ENCODE data around the gene ETV2. TPM values are rescaled to one million over a fixed set of nuclear protein-coding genes. Genes with fewer than 3 reads are reported as not detected.
"Not testable (repeated sequence)": the region's sequence is repeated elsewhere in the genome, so short reads cannot be mapped to it uniquely, and the experiment has no call there.

ETV2 gene
- total RNA-seq, 1 experiment from 2014 or later: 1.4 TPM

DNA sequence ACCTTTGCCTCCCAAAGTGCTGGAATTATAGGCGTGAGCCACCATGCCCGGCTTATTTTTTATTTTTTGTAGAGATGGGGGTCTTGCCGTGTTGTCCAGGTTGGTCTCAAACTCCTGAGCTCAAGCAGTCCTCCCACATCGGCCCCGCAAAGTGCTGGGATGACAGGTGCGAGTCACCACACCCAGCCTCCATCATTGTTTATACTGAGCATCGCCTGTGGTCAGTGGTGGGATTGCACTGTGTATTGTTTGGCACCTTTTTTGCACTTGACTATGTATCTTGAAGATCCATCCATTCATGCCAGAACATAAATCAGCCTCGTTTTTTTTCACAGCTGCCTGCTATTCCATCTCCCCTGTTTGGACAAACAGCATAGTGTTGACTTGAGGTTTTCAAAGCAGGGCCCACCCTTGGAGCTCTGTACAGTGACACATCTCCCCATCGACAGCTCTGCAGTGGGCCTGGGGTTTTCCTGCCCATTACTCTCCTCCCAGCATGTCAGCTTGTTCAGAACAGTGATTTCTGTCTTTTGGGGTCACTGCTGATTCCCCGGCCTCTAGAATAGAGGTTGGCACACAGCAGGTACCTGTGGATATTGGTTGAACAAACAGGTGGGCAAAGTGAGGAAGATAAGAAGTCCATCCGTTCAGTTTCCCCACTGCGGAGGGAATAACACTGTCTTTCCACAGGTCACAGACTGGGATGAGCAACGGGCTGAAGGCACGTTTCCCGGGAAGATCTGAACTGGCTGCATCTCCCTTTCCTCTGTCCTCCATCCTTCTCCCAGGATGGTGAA lies 16.6 kb downstream of the ETV2 start:
- peak; percentile 88 for DNase-seq (ENCODE audit: low spot score)

DNA sequence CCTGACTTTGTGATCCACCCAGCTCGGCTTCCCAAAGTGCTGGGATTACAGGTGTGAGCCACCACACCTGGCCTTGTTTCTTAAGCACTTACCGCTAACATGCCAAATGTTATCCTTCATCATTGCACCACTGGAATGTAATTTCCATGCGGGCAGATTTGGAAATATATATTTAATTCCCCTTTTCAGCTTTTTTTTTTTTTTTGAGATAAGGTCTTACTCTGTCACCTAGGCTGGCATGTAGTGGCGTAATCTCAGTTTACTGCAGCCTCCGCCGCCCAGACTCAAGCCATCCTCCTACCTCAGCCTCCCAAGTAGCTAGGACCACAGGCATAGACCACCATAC lies 20.4 kb downstream of the ETV2 start:
- no peak for DNase-seq (ENCODE audit: low spot score)

DNA sequence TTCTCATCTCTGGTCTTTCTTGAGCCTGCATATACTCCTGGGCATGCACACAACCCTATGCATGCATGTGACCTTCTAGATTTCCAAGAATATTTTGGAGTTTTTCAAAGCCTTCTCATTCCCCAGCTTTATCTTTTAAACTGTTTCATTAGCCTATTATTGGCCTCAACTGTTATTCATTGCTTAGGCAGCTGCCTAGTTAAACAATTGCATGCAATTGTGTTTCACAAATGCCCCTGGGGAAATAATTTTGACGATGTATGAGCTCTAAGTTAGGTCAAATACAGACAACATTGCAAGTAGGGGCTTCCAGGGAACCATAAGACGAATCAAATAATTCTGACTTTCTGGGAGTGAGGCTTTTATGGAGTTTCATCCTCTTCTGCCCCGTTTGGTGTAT lies 22.4 kb downstream of the ETV2 start:
- no peak for DNase-seq (ENCODE audit: low spot score)

DNA sequence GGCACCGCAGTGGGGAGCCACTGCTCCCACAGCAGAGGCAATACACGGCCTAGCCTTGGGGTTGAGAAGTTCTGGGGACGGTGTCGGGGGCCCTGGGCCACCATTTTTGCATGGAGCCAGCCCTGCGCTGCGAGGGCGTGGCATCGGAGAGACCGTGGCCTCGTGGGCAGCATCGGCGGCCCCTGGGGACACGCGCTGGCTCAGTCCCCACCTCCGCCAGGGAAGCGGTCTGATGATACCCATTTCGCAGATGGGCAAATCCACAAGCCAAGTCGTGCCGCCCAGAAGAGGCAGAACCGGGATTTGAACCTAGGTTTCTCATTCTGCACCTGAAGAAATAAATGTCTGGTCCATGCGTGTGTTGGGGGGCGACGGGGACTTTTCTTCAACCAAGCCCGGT lies 23.6 kb downstream of the ETV2 start:
- no peak for DNase-seq (ENCODE audit: low spot score)

DNA sequence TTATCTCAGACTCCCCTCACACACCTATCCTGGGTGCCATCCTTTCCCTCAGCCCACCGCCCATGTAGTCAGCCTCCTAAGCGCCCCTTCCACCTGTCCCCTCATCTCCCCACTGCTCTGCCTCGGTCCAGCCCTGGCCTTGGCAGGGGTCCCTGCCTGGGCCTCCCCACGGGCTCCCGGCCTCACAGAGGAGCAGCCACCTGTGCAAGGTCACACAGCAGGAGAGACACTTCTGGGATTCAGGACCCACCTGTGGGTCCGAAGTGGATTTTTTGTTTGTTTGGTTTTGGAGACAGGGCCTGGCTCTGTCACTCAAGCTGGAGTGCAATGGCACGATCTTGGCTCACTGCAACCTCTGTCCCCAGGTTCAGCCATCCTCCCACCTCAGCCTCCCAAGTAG lies 24.1 kb downstream of the ETV2 start:
- no peak for DNase-seq (ENCODE audit: low spot score)

DNA sequence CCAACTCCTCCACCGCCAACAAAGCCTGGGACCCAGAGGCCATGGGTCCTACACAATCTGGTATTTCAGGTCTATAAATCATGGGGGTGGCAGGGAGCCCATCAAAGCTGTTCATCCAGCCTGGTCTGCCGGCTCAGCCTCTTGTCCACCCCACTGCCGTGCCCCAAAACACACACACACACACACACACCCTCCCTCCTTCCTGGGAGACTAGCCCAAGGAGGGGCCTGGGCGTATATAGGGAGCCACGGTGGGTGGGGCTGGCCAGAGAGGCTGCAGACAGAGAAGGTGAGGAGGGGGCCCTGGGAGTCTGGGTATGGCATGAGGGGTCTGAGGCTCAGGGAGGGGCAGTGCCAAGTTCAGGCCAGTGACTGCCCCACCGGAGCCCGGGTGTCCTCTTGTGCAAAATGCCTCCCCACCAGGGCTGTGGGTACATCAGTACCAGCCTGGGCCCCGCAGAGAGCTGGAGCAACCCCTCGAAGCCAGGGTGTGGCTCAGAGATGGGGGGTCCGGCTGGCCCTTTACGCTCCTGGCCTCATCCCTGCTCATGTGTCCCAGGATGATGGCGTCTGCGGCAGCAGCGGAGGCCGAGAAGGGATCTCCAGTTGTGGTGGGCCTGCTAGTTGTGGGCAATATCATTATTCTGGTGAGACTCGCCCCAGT lies 24.8 kb downstream of the ETV2 start, which contains the start of gene UPK1A:
UPK1A (plus strand) TSS at position 267 of the 663 bp plus-strand sequence; CDS start at position 563, 296 bp downstream.
- no peak for DNase-seq (ENCODE audit: low spot score)

DNA sequence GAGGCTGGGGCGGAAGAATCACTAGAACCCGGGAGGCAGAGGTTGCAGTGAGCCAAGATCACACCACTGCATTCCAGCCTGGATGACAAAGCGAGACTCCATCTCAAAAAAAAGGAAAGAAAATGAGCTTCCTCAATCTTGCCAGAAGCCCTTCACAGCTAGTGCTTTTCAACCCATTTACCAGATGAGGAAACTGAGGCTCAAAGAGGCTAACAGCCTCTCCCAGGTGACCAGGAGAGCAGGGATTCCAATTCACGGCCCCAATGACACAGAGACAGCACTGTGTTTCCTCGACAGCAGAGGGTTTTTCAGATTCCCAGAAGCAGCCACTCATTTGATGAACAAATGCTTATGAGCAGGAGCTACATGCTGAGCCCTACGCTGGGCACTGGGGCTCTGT lies 28.0 kb downstream of the ETV2 start:
- no peak for DNase-seq (ENCODE audit: low spot score)

DNA sequence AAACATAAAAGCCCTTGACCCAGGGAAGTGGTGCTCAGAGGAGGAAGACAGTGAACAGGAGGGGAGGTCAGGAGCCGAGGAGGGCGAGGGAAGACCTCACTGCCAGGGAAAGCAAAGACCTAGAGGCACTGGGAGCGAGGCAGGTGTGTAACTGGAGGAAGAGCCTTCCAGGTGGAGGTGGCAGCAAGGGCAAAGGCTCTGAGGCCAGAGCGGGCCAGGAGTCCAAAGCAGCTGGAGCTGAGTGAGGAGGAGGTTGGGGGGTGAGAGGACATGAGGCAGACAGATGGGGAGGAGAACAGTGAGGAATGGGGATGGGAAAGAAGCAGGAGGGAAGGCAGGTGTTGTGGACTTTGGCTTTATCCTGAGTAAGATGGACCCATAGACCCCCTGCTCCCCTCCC lies 28.4 kb downstream of the ETV2 start:
- no peak for DNase-seq (ENCODE audit: low spot score)

DNA sequence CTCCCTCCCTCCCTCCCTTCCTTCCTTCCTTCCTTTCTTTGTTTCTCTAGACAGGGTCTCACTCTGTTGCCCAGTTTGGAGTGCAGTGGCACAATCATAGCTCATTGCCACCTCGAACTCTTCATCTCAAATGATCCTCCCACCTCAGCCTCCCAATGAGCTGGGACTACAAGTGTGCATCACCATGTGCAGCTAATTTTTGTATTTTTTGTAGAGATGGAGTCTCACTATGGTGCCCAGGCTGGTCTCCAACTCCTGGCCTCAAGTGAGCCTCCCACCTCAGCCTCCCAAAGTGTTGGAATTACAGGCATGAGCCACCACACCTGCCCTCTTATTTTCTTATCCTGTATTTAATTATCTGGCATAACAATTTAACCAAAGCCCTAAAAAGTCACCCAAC lies 29.1 kb downstream of the ETV2 start:
- DNase-seq (ENCODE audit: low spot score): no peak

DNA sequence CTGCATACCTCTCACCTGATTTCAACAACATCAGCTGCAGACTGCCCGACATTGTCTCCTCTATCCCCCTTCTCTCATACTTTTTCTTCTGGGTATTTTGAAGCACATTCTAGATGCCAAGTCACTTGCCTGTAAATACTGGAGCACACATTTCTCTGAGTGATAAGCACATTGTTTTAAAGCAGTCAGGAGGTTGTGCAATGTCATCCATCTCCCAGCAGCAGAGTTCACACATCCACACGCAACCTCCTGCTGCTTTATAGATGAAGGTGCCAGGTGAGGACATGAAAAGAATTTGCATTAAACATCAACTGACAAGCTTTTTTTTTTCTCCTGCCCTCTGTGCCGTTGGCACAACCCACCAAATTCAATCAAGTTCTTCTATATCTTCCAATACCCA lies 30.3 kb downstream of the ETV2 start:
- peak; percentile 11 for DNase-seq (ENCODE audit: low spot score)

DNA sequence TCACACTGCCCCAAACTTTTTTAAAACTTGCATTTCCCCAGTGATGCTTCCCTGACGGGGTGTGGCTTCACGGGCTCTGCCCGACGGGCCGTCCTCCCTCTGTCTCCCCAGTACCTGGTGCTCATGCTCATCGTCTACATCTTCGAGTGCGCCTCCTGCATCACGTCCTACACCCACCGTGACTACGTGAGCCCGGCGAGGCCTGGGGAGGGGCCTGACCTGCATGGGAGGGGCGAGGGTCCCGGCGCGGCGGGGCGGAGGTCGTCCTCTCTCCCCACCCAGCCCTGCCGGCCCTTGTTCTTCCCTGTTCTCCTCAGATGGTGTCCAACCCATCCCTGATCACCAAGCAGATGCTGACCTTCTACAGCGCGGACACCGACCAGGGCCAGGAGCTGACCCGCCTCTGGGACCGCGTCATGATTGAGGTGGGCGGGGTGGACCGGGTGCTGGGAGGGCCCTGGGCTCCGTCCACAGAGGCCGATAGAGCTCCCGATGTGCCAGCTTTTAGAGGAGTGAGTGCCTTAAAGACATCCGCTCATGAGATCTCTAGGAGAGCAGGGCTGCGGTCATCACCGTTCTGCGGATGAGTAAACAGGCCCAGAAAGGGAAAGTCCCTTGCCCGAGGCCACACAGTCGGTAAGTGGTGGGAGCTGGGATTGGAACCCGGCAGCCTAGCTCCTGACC lies 31.7 kb downstream of the ETV2 start:
- DNase-seq (ENCODE audit: low spot score): peak; percentile 73

DNA sequence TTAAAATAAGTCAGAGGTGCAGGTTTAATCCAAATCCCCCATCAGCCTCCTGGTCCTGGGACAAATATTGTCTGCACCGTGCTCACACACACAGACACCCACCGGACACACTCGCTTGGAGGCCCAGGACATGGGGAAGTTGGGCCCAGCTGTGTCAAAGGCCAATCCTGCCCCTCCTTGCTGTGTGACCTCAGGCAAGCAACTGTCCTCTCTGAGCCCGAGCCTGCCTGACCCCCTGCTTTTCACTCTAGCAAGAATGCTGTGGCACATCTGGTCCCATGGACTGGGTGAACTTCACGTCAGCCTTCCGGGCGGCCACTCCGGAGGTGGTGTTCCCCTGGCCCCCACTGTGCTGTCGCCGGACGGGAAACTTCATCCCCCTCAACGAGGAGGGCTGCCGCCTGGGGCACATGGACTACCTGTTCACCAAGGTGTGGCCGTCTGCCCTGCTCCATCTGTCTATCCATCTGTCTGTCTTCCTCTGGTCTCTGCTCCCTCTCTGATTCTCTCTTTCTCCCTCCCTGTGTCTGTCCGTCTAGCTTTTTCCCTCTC lies 34.1 kb downstream of the ETV2 start:
- DNase-seq (ENCODE audit: low spot score): no peak

DNA sequence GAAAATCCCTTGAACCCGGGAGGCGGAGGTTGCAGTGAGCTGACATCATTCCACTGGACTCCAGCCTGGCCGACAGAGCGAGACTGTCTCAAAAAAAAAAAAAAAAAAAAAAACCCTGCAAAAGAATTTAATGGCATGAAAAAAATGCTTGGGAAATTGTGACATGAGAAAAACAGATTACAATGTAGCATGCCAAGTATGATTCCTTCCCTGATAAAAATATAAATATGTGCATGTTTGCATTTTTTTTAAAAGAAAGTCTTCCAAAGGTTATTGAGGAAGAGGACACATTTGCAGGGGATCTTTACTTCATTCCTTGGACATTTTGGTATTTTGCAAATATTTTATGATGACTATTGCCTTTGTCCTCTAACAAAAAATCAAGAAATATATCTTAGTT lies 48.3 kb downstream of the ETV2 start:
- no peak for DNase-seq (ENCODE audit: low spot score)

DNA sequence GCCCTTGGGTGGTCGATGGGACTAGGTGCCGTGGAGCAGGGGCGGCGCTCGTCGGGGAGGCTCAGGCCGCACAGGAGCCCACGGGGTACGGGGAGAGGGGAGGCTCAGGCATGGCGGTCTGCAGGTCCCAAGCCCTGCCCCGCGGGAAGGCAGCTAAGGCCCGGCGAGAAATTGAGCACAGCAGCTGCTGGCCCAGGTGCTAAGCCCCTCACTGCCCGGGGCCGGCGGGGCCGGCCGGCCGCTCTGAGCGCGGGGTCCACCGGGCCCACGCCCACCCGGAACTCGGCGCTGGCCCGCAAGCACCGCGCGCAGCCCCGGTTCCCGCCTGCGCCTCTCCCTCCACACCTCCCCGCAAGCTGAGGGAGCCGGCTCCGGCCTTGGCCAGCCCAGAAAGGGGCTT lies 49.6 kb downstream of the ETV2 start:
- DNase-seq (ENCODE audit: low spot score): not testable (repeated sequence)

DNA sequence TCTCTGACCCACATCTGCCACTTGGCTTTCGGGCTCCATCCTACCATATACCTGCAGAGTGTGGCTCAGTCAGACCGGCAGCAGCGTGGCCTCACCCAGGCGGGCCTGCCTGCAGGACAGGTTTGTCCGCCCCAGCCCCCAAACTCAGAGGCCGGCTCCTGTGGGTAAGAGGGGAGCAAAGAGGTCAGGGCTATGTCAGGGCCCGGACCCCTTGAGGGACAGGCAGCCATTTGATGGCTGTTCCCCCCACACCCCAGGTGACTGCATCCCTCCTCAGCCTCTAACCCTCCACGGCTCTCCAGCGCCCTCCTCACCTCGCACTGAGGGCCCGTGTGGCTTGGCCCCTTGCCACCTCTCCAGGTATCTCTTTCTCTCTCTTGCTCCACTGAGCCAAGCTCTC lies 50.5 kb downstream of the ETV2 start:
- no peak for DNase-seq (ENCODE audit: low spot score)

DNA sequence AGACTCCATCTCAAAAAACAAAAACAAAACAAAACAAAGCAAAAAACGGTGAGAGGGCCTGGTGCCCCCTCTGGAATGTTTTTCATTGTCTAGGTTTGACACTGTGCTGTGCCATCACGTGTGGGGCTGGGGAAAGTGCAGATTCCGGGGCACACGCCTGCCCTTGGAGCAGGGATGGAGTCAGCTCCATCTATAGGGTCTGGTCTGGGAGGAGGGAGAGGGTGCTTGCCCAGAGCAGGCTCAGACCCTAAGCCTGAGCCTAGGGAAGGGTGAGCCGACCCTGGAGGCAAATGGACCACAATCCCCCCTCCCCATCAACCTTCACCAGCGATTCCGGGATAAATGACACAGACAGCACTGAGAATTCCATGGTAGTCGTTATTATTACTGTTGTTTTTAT lies 51.9 kb downstream of the ETV2 start:
- no peak for DNase-seq (ENCODE audit: low spot score)

DNA sequence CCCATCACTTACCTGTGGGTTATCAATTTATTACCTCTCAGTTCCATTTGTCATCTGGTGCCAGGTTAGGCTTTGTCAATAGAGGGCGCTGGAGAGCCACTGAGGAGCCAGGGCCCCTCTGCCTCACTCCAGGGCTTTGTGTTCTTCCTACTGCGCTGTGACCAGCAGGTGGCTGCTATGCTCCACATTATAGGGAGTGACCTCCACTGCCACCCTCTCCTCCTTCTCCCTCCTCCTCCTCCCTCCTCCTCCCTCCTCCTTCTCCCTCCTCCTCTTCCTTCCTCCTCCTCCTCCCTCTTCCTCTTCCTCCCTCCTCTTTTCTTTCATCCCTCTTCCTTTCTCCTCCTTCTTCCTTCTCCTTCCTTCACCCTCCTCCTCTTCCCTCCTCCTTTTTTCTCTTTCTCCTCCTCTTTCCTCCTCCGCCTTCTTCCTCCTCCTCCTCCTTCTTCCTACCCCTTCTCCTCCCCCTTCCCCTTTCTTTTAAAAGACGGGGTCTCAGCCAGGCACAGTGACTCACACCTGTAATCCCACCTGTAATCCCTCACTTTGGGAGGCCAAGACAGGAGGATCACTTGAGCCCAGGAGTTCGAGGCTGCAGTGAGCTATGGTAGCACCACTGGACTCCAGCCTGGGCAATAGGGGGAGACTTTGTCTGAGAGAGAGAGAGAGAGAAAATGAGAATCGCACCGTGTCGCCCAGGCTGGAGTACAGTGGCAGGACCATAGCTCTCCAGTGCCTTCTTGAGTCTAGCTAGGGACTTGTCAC lies 52.5 kb downstream of the ETV2 start:
- peak; percentile 90 for DNase-seq (ENCODE audit: low spot score)

Other genes with a start within 250 kb of the ETV2 start
- not detected in 2 replicates for gene FFAR2, start 193.5 kb upstream of the ETV2 start, total RNA-seq (2014; rRNA removed; shearing (Covaris generic))
- not detected in 2 replicates for gene KRTDAP, start 151.3 kb upstream of the ETV2 start, total RNA-seq (2014; rRNA removed; shearing (Covaris generic))
- 4.0 and 4.4 TPM in 2 replicates for gene DMKN, start 128.1 kb upstream of the ETV2 start, total RNA-seq (2014; rRNA removed; shearing (Covaris generic))
- gene SBSN, start 113.4 kb upstream of the ETV2 start, total RNA-seq (2014; rRNA removed; shearing (Covaris generic)): not detected in 2 replicates
- not detected in 2 replicates for gene GAPDHS, start 108.3 kb upstream of the ETV2 start, total RNA-seq (2014; rRNA removed; shearing (Covaris generic))
- gene TMEM147, start 96.1 kb upstream of the ETV2 start, total RNA-seq (2014; rRNA removed; shearing (Covaris generic)): 167 and 204 TPM in 2 replicates
- not detected in 2 replicates for gene ATP4A, start 78.1 kb upstream of the ETV2 start, total RNA-seq (2014; rRNA removed; shearing (Covaris generic))
- gene PMIS2, start 55.6 kb upstream of the ETV2 start, total RNA-seq (2014; rRNA removed; shearing (Covaris generic)): not detected in 2 replicates
- 17.6 and 18.9 TPM in 2 replicates for gene HAUS5, start 29.0 kb upstream of the ETV2 start, total RNA-seq (2014; rRNA removed; shearing (Covaris generic))
- gene RBM42, start 12.7 kb upstream of the ETV2 start, total RNA-seq (2014; rRNA removed; shearing (Covaris generic)): 105 and 110 TPM in 2 replicates
- 483 and 1,012 TPM in 2 replicates for gene COX6B1, start 6.6 kb downstream of the ETV2 start, total RNA-seq (2014; rRNA removed; shearing (Covaris generic))
- gene UPK1A, start 24.8 kb downstream of the ETV2 start, total RNA-seq (2014; rRNA removed; shearing (Covaris generic)): 0.17 TPM in 1 of 2 replicates, not detected in the other
- not detected in 2 replicates for gene ZBTB32, start 62.8 kb downstream of the ETV2 start, total RNA-seq (2014; rRNA removed; shearing (Covaris generic))
- gene KMT2B, start 76.3 kb downstream of the ETV2 start, total RNA-seq (2014; rRNA removed; shearing (Covaris generic)): 8.0 and 9.6 TPM in 2 replicates
- gene IGFLR1, start 100.7 kb downstream of the ETV2 start, total RNA-seq (2014; rRNA removed; shearing (Covaris generic)): 5.3 and 22.0 TPM in 2 replicates
- 6.9 and 18.0 TPM in 2 replicates for gene U2AF1L4, start 103.7 kb downstream of the ETV2 start, total RNA-seq (2014; rRNA removed; shearing (Covaris generic))
- 37.1 and 40.9 TPM in 2 replicates for gene PSENEN, start 103.9 kb downstream of the ETV2 start, total RNA-seq (2014; rRNA removed; shearing (Covaris generic))
- 13.8 and 16.4 TPM in 2 replicates for gene LIN37, start 106.8 kb downstream of the ETV2 start, total RNA-seq (2014; rRNA removed; shearing (Covaris generic))
- gene HSPB6, start 115.3 kb downstream of the ETV2 start, total RNA-seq (2014; rRNA removed; shearing (Covaris generic)): 0.07 and 0.72 TPM in 2 replicates
- 5.7 and 7.0 TPM in 2 replicates for gene PROSER3, start 116.4 kb downstream of the ETV2 start, total RNA-seq (2014; rRNA removed; shearing (Covaris generic))
- 2.8 and 7.8 TPM in 2 replicates for gene ARHGAP33, start 133.8 kb downstream of the ETV2 start, total RNA-seq (2014; rRNA removed; shearing (Covaris generic))
- not detected in 2 replicates for gene PRODH2, start 171.1 kb downstream of the ETV2 start, total RNA-seq (2014; rRNA removed; shearing (Covaris generic))
- gene NPHS1, start 210.8 kb downstream of the ETV2 start, total RNA-seq (2014; rRNA removed; shearing (Covaris generic)): not detected in 2 replicates
- gene KIRREL2, start 215.2 kb downstream of the ETV2 start, total RNA-seq (2014; rRNA removed; shearing (Covaris generic)): 0.62 and 0.83 TPM in 2 replicates
- 39.8 and 52.5 TPM in 2 replicates for gene APLP1, start 226.8 kb downstream of the ETV2 start, total RNA-seq (2014; rRNA removed; shearing (Covaris generic))

Measured in A172 (cell line).